ENCODE measurements around the gene OSBPL5.

The OSBPL5 gene

GRCh38 chr11:3143136-3143880, 21.8 kb downstream of the OSBPL5 start:
- no peak for DNase-seq (ENCODE audit: low spot score)
- no peak for TF ChIP-seq CTCF (IDR thresholded peaks at IDR 0.05; ENCODE audit: extremely low read depth, missing control alignments)

DNA sequence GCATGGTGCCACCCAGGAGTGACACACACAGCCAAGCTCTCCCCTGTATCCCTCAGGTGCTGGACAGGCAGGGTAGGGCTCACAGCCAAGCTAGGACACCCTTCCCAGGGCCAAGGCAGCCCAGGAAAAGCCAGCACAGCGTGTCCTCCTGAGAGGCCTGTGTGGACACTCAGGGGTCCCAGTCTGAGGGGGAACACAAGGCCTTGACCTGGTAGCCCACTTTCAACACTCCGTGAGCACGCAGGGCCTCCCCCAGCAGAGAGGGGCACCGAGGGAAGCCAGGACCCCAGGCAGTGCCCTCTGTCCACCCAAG, 24.9 kb downstream of the OSBPL5 start:
- DNase-seq (ENCODE audit: low spot score), result no peak
- TF ChIP-seq CTCF (IDR thresholded peaks at IDR 0.05; ENCODE audit: extremely low read depth, missing control alignments), result no peak

- DNase-seq (ENCODE audit: low spot score), result no peak
- TF ChIP-seq CTCF (IDR thresholded peaks at IDR 0.05; ENCODE audit: extremely low read depth, missing control alignments), result no peak
These were observed 25.4 kb downstream of the OSBPL5 start for GRCh38 chr11:3139481-3140290.

DNA sequence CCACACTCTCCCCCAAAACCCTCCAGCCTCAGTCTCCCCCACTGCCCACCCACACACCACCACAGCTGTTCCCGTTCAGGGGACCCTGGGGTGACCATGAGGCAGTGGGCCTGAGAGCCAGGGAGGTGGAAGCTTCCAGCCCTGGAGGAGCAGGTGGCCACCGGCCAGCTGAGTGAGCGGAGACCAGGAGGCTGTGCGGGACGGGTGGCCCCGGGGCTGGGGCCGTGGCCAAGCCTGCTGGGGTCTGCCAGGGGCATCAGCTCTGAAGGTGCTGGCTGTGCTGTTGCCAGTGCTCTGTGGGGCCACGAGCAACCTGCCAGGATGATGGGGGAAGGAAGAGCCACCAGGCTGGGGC, 26.0 kb downstream of the OSBPL5 start:
- DNase-seq (ENCODE audit: low spot score), result no peak
- no peak for TF ChIP-seq CTCF (IDR thresholded peaks at IDR 0.05; ENCODE audit: extremely low read depth, missing control alignments)

DNA sequence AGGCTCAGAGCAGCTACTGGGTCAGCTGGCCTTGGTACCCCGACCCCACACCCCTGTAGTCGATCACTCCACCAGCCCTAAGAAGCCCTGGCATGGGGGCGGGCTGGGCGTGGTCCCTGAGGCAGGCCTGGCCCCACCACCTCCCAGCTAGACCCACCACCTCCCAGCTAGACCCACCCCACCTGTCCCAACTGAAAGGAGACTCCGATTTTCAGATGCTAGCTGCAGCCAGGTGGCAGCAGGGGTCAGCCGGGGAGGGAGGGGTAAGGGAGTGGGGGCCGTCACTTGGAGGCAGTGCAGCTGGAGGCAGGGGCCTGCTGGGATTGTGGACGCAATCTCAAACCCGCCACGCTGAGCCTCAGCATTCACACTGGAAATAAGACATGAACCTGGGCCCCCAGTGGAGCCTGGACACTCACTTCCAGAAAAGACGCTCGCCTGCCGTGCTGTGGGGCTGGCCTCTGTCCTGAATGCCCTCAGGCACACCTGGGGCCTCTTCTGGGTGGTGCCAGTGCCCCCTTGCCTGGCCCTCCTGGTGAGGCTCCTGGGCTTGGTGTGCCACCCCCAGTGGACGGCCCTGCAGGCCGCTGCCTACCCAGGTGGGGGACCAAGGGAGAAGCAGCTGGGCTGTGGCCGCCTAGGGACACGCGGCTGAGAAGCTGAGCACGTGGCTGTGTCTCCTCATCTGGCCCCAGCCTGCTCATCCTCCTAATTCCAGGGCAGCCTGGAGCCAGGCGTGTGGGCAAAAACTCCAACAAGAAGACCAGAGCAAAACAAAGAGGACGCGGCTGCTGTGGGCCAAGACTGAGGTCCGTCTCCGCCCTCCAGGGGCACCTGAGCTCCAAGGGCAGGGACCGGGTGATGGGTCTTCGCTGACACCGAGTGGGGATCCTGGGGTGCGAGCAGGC, 26.7 kb downstream of the OSBPL5 start:
- no peak for DNase-seq (ENCODE audit: low spot score)
- TF ChIP-seq CTCF (IDR thresholded peaks at IDR 0.05; ENCODE audit: extremely low read depth, missing control alignments), result no peak

DNA sequence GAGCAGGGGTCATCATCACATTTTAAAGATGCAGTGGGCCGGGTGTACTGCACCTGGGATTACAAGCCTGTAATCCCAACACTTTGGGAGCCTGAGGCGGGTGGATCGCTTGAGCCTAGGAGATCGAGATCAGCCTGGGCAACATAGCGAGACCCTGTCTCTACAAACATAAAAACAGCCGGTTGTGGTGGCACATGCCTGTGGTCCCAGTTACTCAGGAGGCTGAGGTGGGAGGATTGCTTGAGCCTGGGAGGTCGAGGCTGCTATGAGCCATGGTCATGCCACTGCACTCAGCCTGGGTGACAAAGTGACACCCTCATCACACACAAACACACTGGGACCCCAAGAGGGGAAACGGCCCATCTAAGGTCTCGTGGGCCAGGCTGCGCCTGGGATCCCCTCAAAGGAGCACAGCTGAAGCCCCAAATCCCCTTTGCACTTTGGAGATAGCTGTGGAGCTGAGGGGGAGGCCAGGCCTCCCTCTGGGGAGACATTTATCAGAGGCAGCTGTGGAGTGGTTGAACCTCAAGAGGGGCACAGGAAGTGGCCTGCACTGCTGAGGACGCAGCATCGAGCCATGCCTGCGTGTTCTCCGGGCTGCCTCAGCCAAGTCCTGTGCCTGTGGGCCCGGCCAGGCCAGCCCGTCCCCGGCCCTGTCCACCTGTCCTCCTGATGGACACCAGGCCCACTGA, 27.5 kb downstream of the OSBPL5 start:
- no peak for DNase-seq (ENCODE audit: low spot score)
- no peak for TF ChIP-seq CTCF (IDR thresholded peaks at IDR 0.05; ENCODE audit: extremely low read depth, missing control alignments)

All from GM20000 (cell line).